ENCODE measurements around the gene KIF26B.
A peak's percentile ranks its signal among the peaks of the same experiment; 100 is the strongest.

Gene KIF26B

GRCh38 chr1:245211035-245211749 lies 56.4 kb downstream of the KIF26B start:
- no peak for DNase-seq

GRCh38 chr1:245211761-245212160 lies 57.0 kb downstream of the KIF26B start:
- DNase-seq, result no peak

GRCh38 chr1:245212221-245212710 lies 57.5 kb downstream of the KIF26B start:
- peak; percentile 79 for DNase-seq

GRCh38 chr1:245213066-245213831 lies 58.5 kb downstream of the KIF26B start:
- DNase-seq, result peak; percentile 98

DNA sequence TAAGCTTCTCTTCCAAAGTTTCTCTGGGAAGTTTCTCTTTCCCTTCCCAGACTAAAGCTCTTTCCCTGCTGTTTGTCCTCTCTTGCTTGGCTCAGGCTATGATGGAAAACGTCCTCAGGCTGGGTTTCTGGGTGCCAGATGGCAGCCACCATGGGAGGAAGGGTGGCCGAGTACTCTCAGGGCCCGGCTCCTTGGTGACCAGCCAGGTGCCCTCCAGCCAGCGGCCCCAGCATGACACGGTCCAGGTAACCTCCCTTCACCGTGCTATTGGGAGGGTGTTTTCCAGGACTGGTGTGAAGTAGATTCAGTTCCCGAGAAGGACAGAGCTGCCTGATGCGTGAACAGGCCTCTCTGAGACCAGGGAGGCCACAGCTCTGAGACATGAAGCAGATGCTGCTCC lies 60.3 kb downstream of the KIF26B start:
- peak; percentile 77 for DNase-seq

GRCh38 chr1:245216366-245217115 lies 61.8 kb downstream of the KIF26B start:
- DNase-seq, result peak; percentile 83

DNA sequence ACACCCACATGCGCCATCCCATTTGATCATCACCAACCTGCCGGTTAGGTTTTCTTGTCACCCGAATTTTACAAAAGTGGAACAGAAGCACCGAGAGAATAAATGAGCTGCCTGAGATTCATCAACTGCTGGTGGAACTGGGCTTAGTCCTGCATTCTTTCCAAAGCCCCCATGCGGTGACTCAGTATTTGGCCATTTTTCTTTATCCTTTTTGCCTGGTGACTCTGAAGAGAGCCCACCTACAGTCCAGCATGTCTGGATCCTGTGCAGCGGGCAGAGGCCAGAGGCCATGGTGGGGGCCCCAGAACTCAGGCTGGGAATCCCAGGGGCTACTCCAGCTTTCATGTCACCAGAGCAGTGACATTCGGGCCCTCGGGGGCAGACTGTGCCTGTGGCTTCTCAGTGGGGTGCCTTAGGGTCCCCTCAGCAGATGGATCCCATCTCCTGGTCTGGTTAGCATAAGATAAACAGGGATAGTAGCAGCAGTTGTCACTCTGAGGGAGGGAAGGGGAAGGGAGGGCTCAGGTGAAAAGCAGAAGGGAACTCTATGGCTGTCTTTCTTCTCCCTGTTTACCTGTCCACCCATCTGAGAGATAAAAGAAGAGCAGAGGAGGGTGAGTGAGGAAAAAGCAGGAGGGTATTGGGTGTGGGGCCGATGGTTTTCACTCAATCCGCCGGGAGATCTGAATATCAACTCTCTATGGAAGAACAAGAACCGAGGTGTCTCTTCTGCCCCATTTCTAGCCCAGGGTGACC lies 63.2 kb downstream of the KIF26B start:
- DNase-seq, result peak; percentile 18

DNA sequence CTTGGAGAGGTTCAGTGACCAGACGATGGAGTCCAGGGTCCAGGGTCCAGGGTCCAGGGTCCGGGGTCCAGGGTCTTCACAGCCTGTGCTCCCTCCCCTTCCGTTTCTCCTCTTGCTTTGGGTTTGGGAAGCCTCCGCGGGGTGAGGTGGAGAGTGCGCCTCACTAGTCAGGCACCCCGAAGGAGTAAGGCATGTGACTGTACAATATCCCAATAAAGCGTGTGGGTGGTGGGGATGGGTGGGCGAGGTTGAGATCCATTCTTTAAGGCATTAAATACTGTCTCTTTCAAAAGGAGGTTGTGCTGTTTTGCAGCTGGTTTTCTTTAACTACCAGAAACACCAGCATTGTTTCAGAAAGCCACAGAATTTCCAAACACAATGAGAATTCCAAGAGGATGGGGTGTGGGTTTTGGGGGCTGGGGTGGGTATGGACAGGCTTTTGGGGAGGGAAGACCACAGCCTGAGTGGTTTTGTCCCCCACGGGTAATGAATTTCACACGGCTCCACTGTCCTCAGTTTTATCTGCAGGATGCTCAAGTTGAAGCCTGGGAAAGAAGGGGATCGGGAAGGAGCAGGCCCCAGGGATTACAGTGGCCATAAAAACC lies 65.7 kb downstream of the KIF26B start:
- DNase-seq, result no peak

- DNase-seq, result no peak
Observed at GRCh38 chr1:245221805-245222204, 67.0 kb downstream of the KIF26B start.

- DNase-seq, result peak; percentile 18
Observed at GRCh38 chr1:245222931-245223595, 68.3 kb downstream of the KIF26B start.

- peak; percentile 40 for DNase-seq
Observed at GRCh38 chr1:245225322-245226202, 70.8 kb downstream of the KIF26B start.

GRCh38 chr1:245226203-245226499 lies 71.4 kb downstream of the KIF26B start:
- DNase-seq, result peak; percentile 33

DNA sequence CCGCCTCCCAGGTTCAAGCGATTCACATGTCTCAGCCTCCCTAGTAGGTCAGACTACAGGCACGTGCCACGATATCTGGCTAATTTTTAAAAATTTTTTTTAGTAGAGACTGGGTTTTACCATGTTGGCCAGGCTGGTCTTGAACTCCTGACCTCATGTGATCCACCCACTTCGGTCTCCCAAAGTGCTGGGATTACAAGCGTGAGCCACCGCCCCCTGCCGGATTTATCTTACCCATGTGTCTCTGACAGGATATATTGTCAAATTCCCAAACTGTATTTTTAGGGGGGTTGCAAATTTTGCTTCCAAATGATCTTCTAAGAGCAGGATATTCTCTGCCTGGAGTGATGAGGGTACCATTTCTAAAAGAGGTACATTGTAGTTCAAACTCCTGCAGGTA lies 74.3 kb downstream of the KIF26B start:
- DNase-seq, result no peak

GRCh38 chr1:245232931-245233330 lies 78.1 kb downstream of the KIF26B start:
- DNase-seq, result peak; percentile 83

GRCh38 chr1:245234217-245235081 lies 79.7 kb downstream of the KIF26B start:
- peak; percentile 99 for DNase-seq

DNA sequence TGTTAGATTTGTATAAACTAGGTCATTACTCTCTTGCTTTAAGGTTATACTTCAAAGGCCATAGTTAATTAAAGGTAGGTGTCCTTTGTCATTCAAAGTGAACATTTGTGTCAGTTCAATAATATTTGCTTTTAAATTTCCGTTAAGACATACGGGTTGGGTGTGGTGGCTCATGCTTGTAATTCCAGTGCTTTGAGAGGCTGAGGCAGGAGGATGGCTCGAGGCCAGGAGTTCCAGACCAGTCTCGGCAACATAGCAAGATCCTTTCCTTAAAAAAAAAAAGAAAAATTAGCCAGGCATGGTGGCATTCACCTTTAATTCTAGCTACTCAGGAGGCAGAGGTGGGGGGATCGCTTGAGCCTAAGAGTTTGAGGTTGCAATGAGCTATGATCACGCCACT lies 80.4 kb downstream of the KIF26B start:
- peak; percentile 88 for DNase-seq

- DNase-seq, result no peak
Observed at GRCh38 chr1:245240648-245241165, 85.9 kb downstream of the KIF26B start.

- DNase-seq, result peak; percentile 14
Observed at GRCh38 chr1:245241526-245242130, 86.8 kb downstream of the KIF26B start.

DNA sequence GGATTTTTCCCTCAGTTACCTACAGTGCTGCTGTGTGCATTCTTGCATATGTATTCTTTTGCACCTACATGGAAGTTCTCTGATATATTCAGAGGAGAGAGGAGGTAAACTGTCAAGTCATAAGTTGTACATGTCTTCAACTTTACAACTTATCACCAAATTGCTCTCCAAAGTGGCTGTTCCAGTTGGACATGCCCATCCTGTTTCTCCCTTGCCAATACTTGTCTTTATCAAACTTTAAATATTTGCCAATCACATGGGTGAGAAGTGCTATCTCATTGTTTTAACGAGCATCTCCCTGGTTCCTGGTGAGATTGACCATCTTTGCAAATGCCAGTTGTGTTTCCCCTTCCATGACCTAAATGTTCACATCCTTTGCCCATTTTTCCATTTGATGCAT lies 88.2 kb downstream of the KIF26B start:
- DNase-seq, result no peak

All from NCI-H69 (cell line).